Measurements from ENCODE around the gene RGS6.

Gene RGS6

GRCh38 chr14:72554994-72555608 is 622.9 kb downstream of the RGS6 start:
- DNase-seq (ENCODE audit: low read depth): no peak

- DNase-seq (ENCODE audit: low read depth): no peak
Measured at GRCh38 chr14:72555609-72556000, 623.4 kb downstream of the RGS6 start.

GRCh38 chr14:72557671-72558070 is 625.4 kb downstream of the RGS6 start:
- DNase-seq (ENCODE audit: low read depth): no peak

- DNase-seq (ENCODE audit: low read depth): no peak
Measured at GRCh38 chr14:72558721-72559120, 626.5 kb downstream of the RGS6 start.

GRCh38 chr14:72559202-72559601 is 627.0 kb downstream of the RGS6 start:
- no peak for DNase-seq (ENCODE audit: low read depth)

- no peak for DNase-seq (ENCODE audit: low read depth)
Measured at GRCh38 chr14:72559669-72560255, 627.5 kb downstream of the RGS6 start.

- no peak for DNase-seq (ENCODE audit: low read depth)
Measured at GRCh38 chr14:72560331-72560730, 628.1 kb downstream of the RGS6 start.

GRCh38 chr14:72560889-72561493 is 628.8 kb downstream of the RGS6 start:
- DNase-seq (ENCODE audit: low read depth): no peak

GRCh38 chr14:72562300-72562699 is 630.1 kb downstream of the RGS6 start:
- no peak for DNase-seq (ENCODE audit: low read depth)

- DNase-seq (ENCODE audit: low read depth): no peak
Measured at GRCh38 chr14:72563676-72564075, 631.4 kb downstream of the RGS6 start.

- DNase-seq (ENCODE audit: low read depth): no peak
Measured at GRCh38 chr14:72565149-72565559, 632.9 kb downstream of the RGS6 start.

GRCh38 chr14:72565917-72566316 is 633.7 kb downstream of the RGS6 start:
- DNase-seq (ENCODE audit: low read depth): no peak

- no peak for DNase-seq (ENCODE audit: low read depth)
Measured at GRCh38 chr14:72567226-72567625, 635.0 kb downstream of the RGS6 start.

- DNase-seq (ENCODE audit: low read depth): no peak
Measured at GRCh38 chr14:72568296-72568992, 636.2 kb downstream of the RGS6 start.

- DNase-seq (ENCODE audit: low read depth): no peak
Measured at GRCh38 chr14:72573725-72574417, 641.6 kb downstream of the RGS6 start.

GRCh38 chr14:72574715-72575114 is 642.5 kb downstream of the RGS6 start:
- DNase-seq (ENCODE audit: low read depth): no peak

GRCh38 chr14:72576258-72576657 is 644.0 kb downstream of the RGS6 start:
- DNase-seq (ENCODE audit: low read depth): no peak

- DNase-seq (ENCODE audit: low read depth): no peak
Measured at GRCh38 chr14:72577521-72577920, 645.3 kb downstream of the RGS6 start.

GRCh38 chr14:72578514-72578913 is 646.3 kb downstream of the RGS6 start:
- DNase-seq (ENCODE audit: low read depth): no peak

- DNase-seq (ENCODE audit: low read depth): no peak
Measured at GRCh38 chr14:72582582-72582981, 650.4 kb downstream of the RGS6 start.

- no peak for DNase-seq (ENCODE audit: low read depth)
Measured at GRCh38 chr14:72583316-72584272, 651.4 kb downstream of the RGS6 start.

All from stimulated activated CD8-positive, alpha-beta memory T cell treated with anti-CD3 and anti-CD28 coated beads, Interleukin-12 subunit alpha, Interleukin-12 subunit beta, amount 100 ng/mL, for 1 hour (primary cell).